SK-N-MC (cell line): ENCODE measurements around the gene INS.

ENCODE experiments used
- EZH2 ChIP-seq: fragments of 200-600 bp; sonication (generic); IDR thresholded peaks from one replicate; pipeline ENCODE4 v1.6.1; 2017; ENCODE audit warnings: antibody characterized with exemption
- FOXP2 ChIP-seq: optimal IDR thresholded peaks from 2 replicates; pipeline ENCODE3; 2011; ENCODE audit warnings: mild to moderate bottlenecking, moderate library complexity; ENCODE audit not compliant: insufficient read depth; ENCODE audit errors: extremely low read length, control extremely low read depth
- POLR2AphosphoS5 ChIP-seq: IDR thresholded peaks from 2 replicates; pipeline ENCODE4 v1.6.1; 2012; ENCODE audit warnings: mild to moderate bottlenecking, low read depth, low read length, borderline replicate concordance

- no peak for TF ChIP-seq EZH2
- TF ChIP-seq POLR2AphosphoS5: no peak
- no peak for TF ChIP-seq FOXP2
Measured at GRCh38 chr11:2121227-2122130, 39.5 kb downstream of the INS start.
